K562 (cell line): ENCODE results near the gene TREM1. TPM values are rescaled to one million over a fixed set of nuclear protein-coding genes. Genes with fewer than 3 reads are reported as not detected.
A peak's percentile ranks its signal among the peaks of the same experiment; 100 is the strongest.

Experiments
- ATF3 ChIP-seq, 2 experiments: fragments of 450-650 bp in 1 of 2; sonication (generic) in 1 of 2; formaldehyde crosslinking in 1 of 2; IDR thresholded peaks in 1 of 2; conservative IDR thresholded peaks in 1 of 2; 2 replicates each; pipeline versions ENCODE4 v1.6.1 to v1.8.1; 2016 to 2023; ENCODE audit warnings: mild to moderate bottlenecking in 2 of 2, moderate library complexity in 2 of 2, inconsistent platforms in 1 of 2, missing genetic modification reagents in 1 of 2
- ATF4 ChIP-seq: fragments of 450-650 bp; formaldehyde crosslinking; IDR thresholded peaks from 2 replicates; pipeline ENCODE4 v1.4.0; 2022; ENCODE audit warnings: mild to moderate bottlenecking, moderate library complexity
- CREM ChIP-seq: IDR thresholded peaks from 2 replicates; pipeline ENCODE4 v1.6.1; 2014; ENCODE audit warnings: antibody characterized with exemption, low read depth
- FOXK2 ChIP-seq, 2 experiments: fragments of 450-650 bp; IDR thresholded peaks in 1 of 2; conservative IDR thresholded peaks in 1 of 2; 2 replicates each; pipeline ENCODE4 v1.6.1; 2016; ENCODE audit warnings: low read depth in 2 of 2, mild to moderate bottlenecking in 1 of 2
- GTF2F1 ChIP-seq: IDR thresholded peaks from 2 replicates; pipeline ENCODE4 v1.6.1; 2011; ENCODE audit warnings: low read depth, low read length, improper control_type of control experiment
- HEY1 ChIP-seq: fragments of 250-450 bp; sonication (Bioruptor Pico); IDR thresholded peaks from 2 replicates; pipeline ENCODE4 v1.5.0; 2020; ENCODE audit warnings: mild to moderate bottlenecking, moderate library complexity, borderline replicate concordance
- HMG20B ChIP-seq: fragments of 250-450 bp; sonication (Bioruptor Pico); IDR thresholded peaks from 2 replicates; pipeline ENCODE4 v1.5.0; 2021; ENCODE audit warnings: mild to moderate bottlenecking
- HOXB6 ChIP-seq: fragments of 250-450 bp; sonication (Bioruptor Pico); IDR thresholded peaks from 2 replicates; pipeline ENCODE4 v1.5.1; 2022; ENCODE audit warnings: mild to moderate bottlenecking, borderline replicate concordance
- KDM1A ChIP-seq, 2 experiments: fragments of 450-650 bp; IDR thresholded peaks; 2 replicates each; pipeline ENCODE4 v1.6.1; 2016; ENCODE audit warnings: mild to moderate bottlenecking in 2 of 2
- KLF6 ChIP-seq: fragments of 250-450 bp; sonication (Bioruptor Pico); IDR thresholded peaks from 2 replicates; pipeline ENCODE4 v1.4.0; 2020; ENCODE audit warnings: mild to moderate bottlenecking, moderate library complexity, borderline replicate concordance
- MAX ChIP-seq: sonication (generic); formaldehyde crosslinking; IDR thresholded peaks from 2 replicates; pipeline ENCODE4 v1.9.0; 2022; ENCODE audit warnings: mild to moderate bottlenecking, missing genetic modification reagents
- MED1 ChIP-seq: sonication (generic); formaldehyde crosslinking; IDR thresholded peaks from 2 replicates; pipeline ENCODE4 v1.8.1; 2023; ENCODE audit warnings: missing genetic modification reagents, borderline replicate concordance
- MTA1 ChIP-seq: fragments of 450-650 bp; IDR thresholded peaks from 2 replicates; pipeline ENCODE4 v1.6.1; 2017; ENCODE audit warnings: borderline replicate concordance
- NFE2 ChIP-seq: IDR thresholded peaks from 2 replicates; pipeline ENCODE4 v1.6.1; 2014; ENCODE audit warnings: antibody characterized with exemption, low read depth
- NR3C1 ChIP-seq: sonication (generic); formaldehyde crosslinking; IDR thresholded peaks from 2 replicates; pipeline ENCODE4 v1.8.1; 2022; ENCODE audit warnings: missing genetic modification reagents
- POU5F1 ChIP-seq: fragments of 150-350 bp; IDR thresholded peaks from 2 replicates; pipeline ENCODE4 v1.6.1; 2014; ENCODE audit warnings: borderline replicate concordance, low read length, low read depth, mild to moderate bottlenecking; ENCODE audit not compliant: partially characterized antibody
- RAD51 ChIP-seq: fragments of 450-650 bp; IDR thresholded peaks from 2 replicates; pipeline ENCODE4 v1.7.1; 2016; ENCODE audit warnings: low read depth, mild to moderate bottlenecking, borderline replicate concordance
- SIX5 ChIP-seq, 2 experiments: IDR thresholded peaks; 2 replicates each; pipeline ENCODE4 v1.6.1; 2011; ENCODE audit warnings: low read length in 2 of 2, borderline replicate concordance in 1 of 2, low read depth in 1 of 2, mild to moderate bottlenecking in 1 of 2, moderate library complexity in 1 of 2; ENCODE audit not compliant: insufficient read depth in 1 of 2
- SMC3 ChIP-seq: conservative IDR thresholded peaks from 2 replicates; pipeline ENCODE4 v1.6.1; 2011; ENCODE audit warnings: low read depth, low read length, improper control_type of control experiment; ENCODE audit not compliant: insufficient read depth
- UBTF ChIP-seq, 2 experiments: IDR thresholded peaks; 2 replicates each; pipeline ENCODE4 v1.6.1; 2012; ENCODE audit warnings: improper control_type of control experiment in 2 of 2, low read depth in 2 of 2, low read length in 2 of 2, borderline replicate concordance in 1 of 2
- ZBTB17 ChIP-seq: fragments of 450-650 bp; formaldehyde crosslinking; IDR thresholded peaks from 2 replicates; pipeline ENCODE4 v1.4.0; 2020; ENCODE audit warnings: mild to moderate bottlenecking
- ZNF12 ChIP-seq: sonication (generic); formaldehyde crosslinking; IDR thresholded peaks from 2 replicates; pipeline ENCODE4 v1.4.0; 2020; ENCODE audit warnings: mild to moderate bottlenecking, missing genetic modification reagents
- ZNF184 ChIP-seq: sonication (generic); formaldehyde crosslinking; IDR thresholded peaks from 2 replicates; pipeline ENCODE4 v1.5.0; 2020; ENCODE audit warnings: missing genetic modification reagents
- ZNF561 ChIP-seq: fragments of 450-650 bp; formaldehyde crosslinking; conservative IDR thresholded peaks from 2 replicates; pipeline ENCODE4 v1.4.0; 2020; ENCODE audit warnings: mild to moderate bottlenecking, moderate library complexity
- polyA plus RNA-seq, 8 experiments: library from polyadenylated mRNA; depleted of rRNA in 4 of 8; stranded (reverse) in 5 of 8; unstranded in 3 of 8; fragments of >200 nt; fragmentation: Nextera tagmentation in 2 of 8; fragmentation: Illumina TruSeq in 1 of 8; extraction: Ambion mirVana in 2 of 8; extraction: Trizol in 1 of 8; gene quantifications; 2 replicates each; pipeline versions ENCODE4 v1.2.1 to v1.2.3, GENCODE V29; 2011 to 2014; ENCODE audit warnings: inconsistent platforms in 1 of 8, missing spikeins in 1 of 8
- total RNA-seq, 7 experiments: library from RNA; depleted of rRNA in 6 of 7; stranded (reverse); fragments of >200 nt in 6 of 7; fragmentation: Illumina TruSeq in 2 of 7; extraction: Trizol in 2 of 7; gene quantifications; 2 replicates each; pipeline versions ENCODE4 v1.2.1 to v1.2.3, GENCODE V29; 2011 to 2021; ENCODE audit warnings: low replicate concordance in 1 of 7

TREM1 gene
- total and polyA plus RNA-seq, 9 of the 15 experiments (the other 6 are each of a cell fraction or from before 2014, with no cell fraction given) = not detected

- TF ChIP-seq ATF4 (0 out of 2 replicates have a peak, but pooled peaks have one; percentile 28), HEY1 (CRISPR knock-in tag) (0 out of 2 replicates have a peak, but pooled peaks have one; percentile 52), HOXB6 (CRISPR knock-in tag) (no peak), MTA1 (peak; percentile 61; the same call in 1 of the 2 replicates), MAX (no peak), NR3C1 (CRISPR knock-in tag) (no peak), SMC3 (peak; percentile 71), HMG20B (CRISPR knock-in tag) (no peak), FOXK2 (conservative IDR thresholded peaks at IDR 0.05 in 1 of 2, IDR thresholded peaks at IDR 0.05 in 1 of 2; ENCODE audit: low read depth in 2 of 2) (peak in 1 of 2 experiments; percentile 60; a peak in 3 of 4 replicates), ZBTB17 (CRISPR knock-in tag) (no peak), ZNF561 (no peak), ZNF184 (CRISPR knock-in tag) (no peak), GTF2F1 (no peak), UBTF (IDR thresholded peaks at IDR 0.05; ENCODE audit: borderline replicate concordance in 1 of 2, low read depth in 2 of 2, low read length in 2 of 2) (no peak), ZNF12 (CRISPR knock-in tag) (no peak), ATF3 (IDR thresholded peaks at IDR 0.05) (no peak; the same call in 1 of the 2 replicates), ATF3 (CRISPR knock-in tag; conservative IDR thresholded peaks at IDR 0.05) (peak; percentile 74; the same call in 1 of the 2 replicates), SIX5 (IDR thresholded peaks at IDR 0.05; ENCODE audit: borderline replicate concordance in 1 of 2, insufficient read depth in 1 of 2, low read depth in 1 of 2, low read length in 2 of 2) (no peak), KDM1A (IDR thresholded peaks at IDR 0.05) (peak; percentile 78 to 89), RAD51 (peak; percentile 42; the same call in 1 of the 2 replicates), KLF6 (CRISPR knock-in tag) (no peak), POU5F1 (no peak), CREM (peak; percentile 86), NFE2 (peak; percentile 77), MED1 (CRISPR knock-in tag) (no peak)
Measured at GRCh38 chr6:41278699-41279405, 7.6 kb downstream of the TREM1 start (continued).
